Measurements from ENCODE around the gene LRRC56. TPM values are rescaled to one million over a fixed set of nuclear protein-coding genes. Genes with fewer than 3 reads are reported as not detected.

Gene LRRC56
- total and polyA plus RNA-seq, 2 of the 13 experiments (the other 11 are each of a cell fraction or from before 2014, with no cell fraction given): 0.11 to 0.29 TPM

GRCh38 chr11:556662-557256 lies 19.4 kb downstream of the LRRC56 start (continued):
- TF ChIP-seq THAP7 (CRISPR knock-in tag; IDR thresholded peaks at IDR 0.05) (no peak), ZFP91 (CRISPR knock-in tag; IDR thresholded peaks at IDR 0.05; ENCODE audit: borderline replicate concordance) (peak; percentile 19; the same call in 1 of the 2 replicates), ZHX1 (CRISPR knock-in tag; IDR thresholded peaks at IDR 0.05; ENCODE audit: low read depth) (no peak), ZNF160 (CRISPR knock-in tag; IDR thresholded peaks at IDR 0.05) (no peak), ZNF772 (CRISPR knock-in tag; IDR thresholded peaks at IDR 0.05) (no peak), HNRNPK (IDR thresholded peaks at IDR 0.05; ENCODE audit: low read depth, low read length, poor library complexity, severe bottlenecking) (no peak), PRDM10 (CRISPR knock-in tag; IDR thresholded peaks at IDR 0.05; ENCODE audit: low read depth) (peak; percentile 18; the same call in 1 of the 2 replicates), SIX4 (CRISPR knock-in tag; IDR thresholded peaks at IDR 0.05) (no peak), ZNF501 (CRISPR knock-in tag; IDR thresholded peaks at IDR 0.05) (0 out of 2 replicates have a peak, but pooled peaks have one; percentile 23), FOXP4 (CRISPR knock-in tag; IDR thresholded peaks at IDR 0.05) (no peak), NFKB2 (CRISPR knock-in tag; IDR thresholded peaks at IDR 0.05; ENCODE audit: borderline replicate concordance) (0 out of 2 replicates have a peak, but pooled peaks have one; percentile 56), ELF3 (CRISPR knock-in tag; IDR thresholded peaks at IDR 0.05) (no peak), ZBTB33 (CRISPR knock-in tag; IDR thresholded peaks at IDR 0.05) (no peak), CEBPG (CRISPR knock-in tag; IDR thresholded peaks at IDR 0.05) (no peak), ZNF225 (CRISPR knock-in tag; IDR thresholded peaks at IDR 0.05) (no peak)
